Spleen (tissue), 11 donors: ENCODE data around the gene NPTX1. TPM values are rescaled to one million over a fixed set of nuclear protein-coding genes. Genes with fewer than 3 reads are reported as not detected.
A peak's percentile ranks its signal among the peaks of the same experiment; 100 is the strongest.

Source experiments
- DNase-seq: peaks from one replicate; pipeline ENCODE4 v3.0.0-alpha.2; 2020
- H3K27ac ChIP-seq, 8 donors: fragments of 200-600 bp; sonication (generic) in 7 of 8; 1 replicate in 4 of 8; 2 replicates in 4 of 8; pipeline versions ENCODE4 v1.5.0 to v1.8.0; 2016 to 2021; ENCODE audit warnings: inconsistent platforms in 4 of 8, mild to moderate bottlenecking in 4 of 8, moderate library complexity in 1 of 8
- H3K27me3 ChIP-seq, 7 donors: fragments of 200-600 bp; sonication (generic) in 6 of 7; replicated peaks in 1 of 7; 1 replicate in 4 of 7; 2 replicates in 3 of 7; pipeline versions ENCODE4 v1.5.0 to v1.8.0; 2016 to 2021; ENCODE audit warnings: inconsistent platforms in 3 of 7, mild to moderate bottlenecking in 1 of 7
- H3K36me3 ChIP-seq, 6 donors: fragments of 200-600 bp; sonication (generic) in 5 of 6; 1 replicate in 4 of 6; 2 replicates in 2 of 6; pipeline versions ENCODE4 v1.5.0 to v1.8.0; 2016 to 2021; ENCODE audit warnings: inconsistent platforms in 2 of 6
- H3K4me1 ChIP-seq, 6 donors: fragments of 200-600 bp; sonication (generic) in 5 of 6; 1 replicate in 3 of 6; 2 replicates in 3 of 6; pipeline versions ENCODE4 v1.5.0 to v1.8.0; 2016 to 2021; ENCODE audit warnings: inconsistent platforms in 3 of 6
- H3K4me3 ChIP-seq, 8 donors: fragments of 200-600 bp; sonication (generic) in 7 of 8; 1 replicate in 4 of 8; 2 replicates in 4 of 8; pipeline versions ENCODE4 v1.5.0 to v1.8.0; 2016 to 2021; ENCODE audit warnings: inconsistent platforms in 4 of 8, mild to moderate bottlenecking in 4 of 8, moderate library complexity in 2 of 8
- H3K9me3 ChIP-seq, 8 donors: fragments of 200-600 bp; sonication (generic) in 7 of 8; 1 replicate in 4 of 8; 2 replicates in 4 of 8; pipeline versions ENCODE4 v1.5.0 to v1.8.0; 2016 to 2021; ENCODE audit warnings: inconsistent platforms in 4 of 8
- CTCF ChIP-seq, 11 experiments: fragments of 200-600 bp in 7 of 11; fragments of 450-650 bp in 4 of 11; sonication (generic) in 4 of 11; IDR thresholded peaks in 8 of 11; conservative IDR thresholded peaks in 3 of 11; 1 replicate in 7 of 11; 2 replicates in 4 of 11; pipeline versions ENCODE4 v1.4.0 to v1.8.0; 2016 to 2021; ENCODE audit warnings: antibody characterized with exemption in 11 of 11, inconsistent platforms in 4 of 11, mild to moderate bottlenecking in 1 of 11
- POLR2A ChIP-seq, 3 donors: fragments of 450-650 bp; IDR thresholded peaks; one replicate each; pipeline ENCODE4 v1.5.1; 2017; ENCODE audit warnings: antibody characterized with exemption in 3 of 3, mild to moderate bottlenecking in 1 of 3
- POLR2AphosphoS5 ChIP-seq, 3 donors: sonication (generic); formaldehyde crosslinking; IDR thresholded peaks; one replicate each; pipeline ENCODE4 v1.5.1; 2017; ENCODE audit warnings: antibody characterized with exemption in 3 of 3
- WGBS, 5 donors: extraction: QIAGEN DNeasy Blood & Tissue Kit in 3 of 5; methylation state at CpG; one replicate each; pipeline versions ENCODE4 v1.1.5 to v1.1.7; 2013 to 2018; 5-methylcytosine and 5-hydroxymethylcytosine counted together
- intact Hi-C: fragments of 100-400 bp; cut with DNase I; formaldehyde crosslinking; loops from one replicate; pipeline ENCODE4 v1.15.0; 2023; ENCODE audit warnings: low total_unique reads
- polyA plus RNA-seq, 3 donors: library from polyadenylated mRNA; stranded (reverse); fragments of 200-250 nt; gene quantifications; one replicate each; pipeline ENCODE4 v1.2.1, GENCODE V29; 2013
- total RNA-seq, 7 donors: library from RNA; depleted of rRNA in 3 of 7; stranded (reverse); fragments of >200 nt in 3 of 7; fragmentation: NEBNext Ultra II Directional in 4 of 7; extraction: Animal tissue kit (Norgen Biotek cat#: 25700) in 4 of 7; gene quantifications; one replicate each; pipeline versions ENCODE4 v1.1.0 to v1.2.1, GENCODE V29; 2016 to 2021
- donor health status: healthy with polysubstance abuse.
- donor health status: DM: no; HTN: no; CAD: no; lungs with moderate emphysema.
- donor health status: DM: no; HTN: no; CAD: no.
- donor health status: Bipolar disorder and iron deficiency.
- donor health status: healthy.
- donor health status: DM: no; HTN: no; CAD: no.
- donor health status: DM: yes; HTN: yes; CAD: no.

The NPTX1 gene
- total and polyA plus RNA-seq, 10 donors: 0.04 to 14.0 (median 3.6) TPM

DNA sequence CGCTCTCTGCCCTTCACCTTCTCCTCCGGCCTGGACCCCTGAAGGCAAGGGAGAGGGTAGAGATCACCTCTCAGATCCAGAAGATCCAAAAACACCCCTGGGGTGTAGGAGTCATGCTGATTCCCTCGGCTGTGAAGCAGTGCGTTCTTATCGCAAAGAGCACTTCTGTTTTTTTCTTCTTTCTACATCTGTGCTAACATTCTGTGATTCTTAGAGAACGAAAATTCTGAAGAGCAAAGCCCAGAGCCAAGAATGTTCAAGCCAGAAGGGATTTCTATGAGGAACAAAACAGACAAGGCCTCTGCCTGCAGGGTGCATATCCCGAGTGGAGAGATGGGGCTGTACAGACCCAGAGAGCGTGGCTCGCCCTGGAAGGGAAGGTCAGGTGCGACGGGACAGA is 17.2 kb downstream of the NPTX1 start:
- no peaks in the 10 kb centered on the region for H3K36me3 ChIP-seq
- DNase-seq: no peak
- TF ChIP-seq POLR2AphosphoS5 (IDR thresholded peaks at IDR 0.05): no peak
- TF ChIP-seq POLR2A (IDR thresholded peaks at IDR 0.05): no peak
- no peak for TF ChIP-seq CTCF (IDR thresholded peaks at IDR 0.05 in 8 of 11, conservative IDR thresholded peaks at IDR 0.05 in 3 of 11)
- WGBS, 5 donors: 77 to 84% (median 81%) methylated on average over 11 of the region's 11 CpGs
- H3K27me3 ChIP-seq: peaks cover 0 to 54% (median 0%) of the 10 kb centered on the region in 7 donors
- H3K4me1 ChIP-seq: peaks cover 7 to 46% (median 24%) of the 10 kb centered on the region in 6 donors
- H3K9me3 ChIP-seq: no peaks in the 10 kb centered on the region
- intact Hi-C loops: no loop called here
- no peak overlapping the region for H3K27ac ChIP-seq
- no peak overlapping the region for H3K4me3 ChIP-seq

- Histone ChIP-seq H3K36me3 (no peaks in the 10 kb centered on the region), H3K27ac (no peak overlapping the region), H3K4me3 (no peak overlapping the region), H3K4me1 (peaks cover 10 to 51% (median 30%) of the 10 kb centered on the region in 6 donors), H3K27me3 (peaks cover 0 to 46% (median 0%) of the 10 kb centered on the region in 7 donors), H3K9me3 (no peaks in the 10 kb centered on the region)
- intact Hi-C loops: no loop called here
- DNase-seq: no peak
- 86 to 94% (median 89%) methylated on average over 6 to 8 of the region's 8 CpGs for WGBS, 5 donors
- no peak for TF ChIP-seq CTCF (IDR thresholded peaks at IDR 0.05 in 8 of 11, conservative IDR thresholded peaks at IDR 0.05 in 3 of 11)
- no peak for TF ChIP-seq POLR2A (IDR thresholded peaks at IDR 0.05)
- TF ChIP-seq POLR2AphosphoS5 (IDR thresholded peaks at IDR 0.05): no peak
Observed at GRCh38 chr17:80458016-80458415, 18.4 kb downstream of the NPTX1 start.

DNA sequence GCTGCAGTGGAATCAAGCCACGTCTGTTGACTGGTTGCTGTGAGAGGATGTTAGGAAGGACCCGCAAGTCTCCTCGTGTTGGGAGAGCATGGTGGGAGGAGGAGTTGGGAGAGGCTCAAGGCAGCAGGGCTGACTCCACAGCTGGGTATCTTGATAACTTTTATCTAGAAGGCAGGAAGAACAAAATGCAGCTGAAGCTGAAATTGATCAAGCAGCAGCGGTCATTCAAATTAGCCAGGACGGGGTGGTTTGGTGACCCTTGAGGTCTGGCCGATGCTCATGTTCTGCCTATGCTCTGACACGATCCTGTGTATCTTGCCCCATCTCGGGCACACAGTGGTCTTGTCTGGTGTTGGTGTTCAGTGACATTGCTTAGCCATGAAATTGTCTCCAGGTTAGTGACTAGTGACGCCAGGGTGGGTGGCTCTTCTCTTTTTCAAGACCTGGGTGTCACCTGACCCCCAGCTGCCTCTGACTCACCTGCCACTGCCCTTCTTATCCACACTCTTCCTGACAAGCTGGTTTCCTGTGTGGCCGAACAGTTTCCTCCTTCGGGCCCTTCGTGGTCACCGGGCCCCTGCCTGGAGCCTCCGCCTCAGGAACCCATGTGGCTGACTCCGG is 19.1 kb downstream of the NPTX1 start:
- 40 to 50% (median 41%) methylated on average over 15 of the region's 15 CpGs for WGBS, 5 donors
- TF ChIP-seq CTCF (IDR thresholded peaks at IDR 0.05 in 8 of 11, conservative IDR thresholded peaks at IDR 0.05 in 3 of 11) (no peak), POLR2A (IDR thresholded peaks at IDR 0.05) (no peak), POLR2AphosphoS5 (IDR thresholded peaks at IDR 0.05) (no peak)
- peak overlapping the region in 1 of 8 donors; percentile 2 for H3K27ac ChIP-seq
- peaks cover 10 to 47% (median 30%) of the 10 kb centered on the region in 6 donors for H3K4me1 ChIP-seq
- no peaks in the 10 kb centered on the region for H3K9me3 ChIP-seq
- intact Hi-C loops: no loop called here
- H3K27me3 ChIP-seq: peaks cover 0 to 41% (median 0%) of the 10 kb centered on the region in 7 donors
- H3K4me3 ChIP-seq: no peak overlapping the region
- H3K36me3 ChIP-seq: no peaks in the 10 kb centered on the region
- no peak for DNase-seq

- Histone ChIP-seq H3K27me3 (peaks cover 0 to 34% (median 0%) of the 10 kb centered on the region in 7 donors), H3K4me1 (peaks cover 10 to 47% (median 30%) of the 10 kb centered on the region in 6 donors), H3K4me3 (no peak overlapping the region), H3K27ac (peak overlapping the region in 3 of 8 donors; percentile 2 to 99 (median 98)), H3K9me3 (no peaks in the 10 kb centered on the region), H3K36me3 (no peaks in the 10 kb centered on the region)
- DNase-seq: no peak
- TF ChIP-seq CTCF (IDR thresholded peaks at IDR 0.05 in 8 of 11, conservative IDR thresholded peaks at IDR 0.05 in 3 of 11) (no peak), POLR2AphosphoS5 (IDR thresholded peaks at IDR 0.05) (no peak), POLR2A (IDR thresholded peaks at IDR 0.05) (no peak)
- 74 to 80% (median 77%) methylated on average over 18 to 21 of the region's 21 CpGs for WGBS, 5 donors
- intact Hi-C loops: no loop called here
Observed at GRCh38 chr17:80456465-80457235, 19.8 kb downstream of the NPTX1 start.
